SH-SY5Y (cell line): Measurements from ENCODE around the gene ZBTB1.

Experiments
- GATA2 ChIP-seq: IDR thresholded peaks from 2 replicates; pipeline ENCODE4 v1.6.1; 2011; ENCODE audit warnings: mild to moderate bottlenecking, low read depth, low read length
- GATA3 ChIP-seq: IDR thresholded peaks from 2 replicates; pipeline ENCODE4 v1.6.1; 2011; ENCODE audit warnings: low read depth, mild to moderate bottlenecking, low read length, moderate library complexity

- TF ChIP-seq GATA3 (no peak), GATA2 (no peak)
Measured at GRCh38 chr14:64572386-64573104, 68.0 kb downstream of the ZBTB1 start.
